ENCODE data around the gene MED22.

DNA sequence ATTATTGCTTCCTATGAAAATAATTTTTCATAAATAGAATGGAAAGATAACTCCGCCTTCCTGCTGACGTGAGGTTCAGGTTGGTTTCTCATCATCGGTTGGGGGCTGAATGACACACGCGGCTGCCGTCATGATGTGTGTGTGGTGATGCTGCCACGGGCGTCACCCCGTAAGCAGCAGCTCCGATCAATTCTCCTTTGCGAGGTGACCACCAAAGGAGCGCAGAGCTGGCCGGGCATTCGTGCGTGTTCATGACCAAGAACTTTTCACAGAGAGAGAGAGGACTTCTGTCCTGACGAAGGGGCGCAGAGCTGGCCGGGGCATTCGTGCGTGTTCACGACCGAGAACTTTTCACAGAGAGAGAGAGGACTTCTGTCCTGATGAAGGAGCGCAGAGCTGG, 42.2 kb downstream of the MED22 start:
- TF ChIP-seq RFX5 (IDR thresholded peaks at IDR 0.05; ENCODE audit: borderline replicate concordance, low read depth, low read length), result no peak
- TF ChIP-seq, protein P1, sequence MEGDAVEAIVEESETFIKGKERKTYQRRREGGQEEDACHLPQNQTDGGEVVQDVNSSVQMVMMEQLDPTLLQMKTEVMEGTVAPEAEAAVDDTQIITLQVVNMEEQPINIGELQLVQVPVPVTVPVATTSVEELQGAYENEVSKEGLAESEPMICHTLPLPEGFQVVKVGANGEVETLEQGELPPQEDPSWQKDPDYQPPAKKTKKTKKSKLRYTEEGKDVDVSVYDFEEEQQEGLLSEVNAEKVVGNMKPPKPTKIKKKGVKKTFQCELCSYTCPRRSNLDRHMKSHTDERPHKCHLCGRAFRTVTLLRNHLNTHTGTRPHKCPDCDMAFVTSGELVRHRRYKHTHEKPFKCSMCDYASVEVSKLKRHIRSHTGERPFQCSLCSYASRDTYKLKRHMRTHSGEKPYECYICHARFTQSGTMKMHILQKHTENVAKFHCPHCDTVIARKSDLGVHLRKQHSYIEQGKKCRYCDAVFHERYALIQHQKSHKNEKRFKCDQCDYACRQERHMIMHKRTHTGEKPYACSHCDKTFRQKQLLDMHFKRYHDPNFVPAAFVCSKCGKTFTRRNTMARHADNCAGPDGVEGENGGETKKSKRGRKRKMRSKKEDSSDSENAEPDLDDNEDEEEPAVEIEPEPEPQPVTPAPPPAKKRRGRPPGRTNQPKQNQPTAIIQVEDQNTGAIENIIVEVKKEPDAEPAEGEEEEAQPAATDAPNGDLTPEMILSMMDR (IDR thresholded peaks at IDR 0.05; ENCODE audit: control extremely low read depth in 1 of 3, insufficient read depth in 1 of 3, low read depth in 1 of 3, low read length in 3 of 3), result no peak
- no peak for TF ChIP-seq SP1 (IDR thresholded peaks at IDR 0.05; ENCODE audit: low read depth, low read length)
- no peak for TF ChIP-seq GABPA (IDR thresholded peaks at IDR 0.05; ENCODE audit: borderline replicate concordance, insufficient read depth, low read length)
- no peak for TF ChIP-seq CHD1 (IDR thresholded peaks at IDR 0.05; ENCODE audit: low read depth, low read length)
- no peak for TF ChIP-seq ASH2L (IDR thresholded peaks at IDR 0.05; ENCODE audit: low read length)
- no peak for TF ChIP-seq MAFK (IDR thresholded peaks at IDR 0.05; ENCODE audit: low read depth, low read length)

Measured in H1 (cell line).